Activated CD4-positive, alpha-beta memory T cell treated with anti-CD3 and anti-CD28 coated beads, Interleukin-2, amount 10 ng/mL, durations not matched to agents 7 days and 5 days (primary cell): ENCODE measurements around the gene VPREB3. TPM values are rescaled to one million over a fixed set of nuclear protein-coding genes. Genes with fewer than 3 reads are reported as not detected.
A peak's percentile ranks its signal among the peaks of the same experiment; 100 is the strongest.

Source experiments
- CTCF ChIA-PET: fragments of 350-600 bp; sonication (Branson Sonifier 250); formaldehyde crosslinking; loops from one replicate; lab custom pipeline; 2021; ENCODE audit warnings: antibody characterized with exemption, inconsistent platforms; lab: Charles Lee
- POLR2A ChIA-PET: fragments of 350-600 bp; sonication (Branson Sonifier 250); formaldehyde crosslinking; loops from one replicate; lab custom pipeline; 2021; ENCODE audit warnings: antibody characterized with exemption; lab: Charles Lee
- DNase-seq: peaks from one replicate; pipeline ENCODE4 v3.0.0-alpha.2; 2020
- H3K27ac Mint-ChIP-seq: one replicate; pipeline ENCODE4 v1.8.0; 2021; ENCODE audit warnings: mild to moderate bottlenecking, mixed read lengths
- H3K27me3 Mint-ChIP-seq: one replicate; pipeline ENCODE4 v1.8.0; 2021; ENCODE audit warnings: mixed read lengths
- H3K36me3 Mint-ChIP-seq: one replicate; pipeline ENCODE4 v1.8.0; 2021; ENCODE audit warnings: low read depth, mixed read lengths
- H3K4me1 Mint-ChIP-seq: one replicate; pipeline ENCODE4 v1.8.0; 2021; ENCODE audit warnings: mixed read lengths
- H3K4me3 Mint-ChIP-seq: one replicate; pipeline ENCODE4 v1.8.0; 2021; ENCODE audit warnings: mild to moderate bottlenecking, mixed read lengths
- H3K9me3 Mint-ChIP-seq: one replicate; pipeline ENCODE4 v1.8.0; 2021; ENCODE audit warnings: mixed read lengths
- total RNA-seq, 2 experiments: library from RNA; stranded (reverse); gene quantifications; one replicate each; pipeline ENCODE4 v1.2.3, GENCODE V29; 2021

VPREB3 gene
- total RNA-seq, 2 experiments from 2014 or later: not detected

DNA sequence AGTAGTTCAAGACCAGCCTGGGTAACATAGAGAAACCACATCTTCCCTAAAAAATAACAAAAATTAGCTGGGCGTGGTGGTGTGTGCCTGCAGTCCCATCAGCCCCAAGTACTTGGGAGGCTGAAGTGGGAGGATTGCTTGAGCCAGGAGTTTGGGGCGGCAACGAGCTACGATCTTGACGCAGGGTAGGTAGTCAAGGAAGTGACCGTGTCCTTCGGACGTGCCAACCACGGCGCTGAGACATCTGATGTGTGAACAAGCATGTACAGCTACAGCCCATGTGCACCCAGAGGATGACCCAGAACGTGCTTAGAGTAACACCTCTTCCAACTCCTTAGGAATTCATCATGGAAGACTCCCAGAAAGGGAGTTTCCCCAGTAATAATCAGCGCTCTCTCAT lies 42.0 kb downstream of the VPREB3 start:
- CTCF ChIA-PET: interaction anchor here (0.6 kb wide), 1 partner anchor 410 kb away, joined by 3 read pairs; no protein-coding TSS in a partner anchor
- no peaks in the 10 kb centered on the region for H3K9me3 Mint-ChIP-seq
- no peak for DNase-seq
- H3K27ac Mint-ChIP-seq: no peak overlapping the region
- H3K4me1 Mint-ChIP-seq: peaks cover 47% of the 10 kb centered on the region
- peaks cover 58% of the 10 kb centered on the region for H3K36me3 Mint-ChIP-seq
- no peaks in the 10 kb centered on the region for H3K27me3 Mint-ChIP-seq
- POLR2A ChIA-PET: interaction anchor here (4.6 kb wide), 1 partner anchor 15 kb away, joined by 20 read pairs; no protein-coding TSS in a partner anchor
- H3K4me3 Mint-ChIP-seq: no peak overlapping the region

DNA sequence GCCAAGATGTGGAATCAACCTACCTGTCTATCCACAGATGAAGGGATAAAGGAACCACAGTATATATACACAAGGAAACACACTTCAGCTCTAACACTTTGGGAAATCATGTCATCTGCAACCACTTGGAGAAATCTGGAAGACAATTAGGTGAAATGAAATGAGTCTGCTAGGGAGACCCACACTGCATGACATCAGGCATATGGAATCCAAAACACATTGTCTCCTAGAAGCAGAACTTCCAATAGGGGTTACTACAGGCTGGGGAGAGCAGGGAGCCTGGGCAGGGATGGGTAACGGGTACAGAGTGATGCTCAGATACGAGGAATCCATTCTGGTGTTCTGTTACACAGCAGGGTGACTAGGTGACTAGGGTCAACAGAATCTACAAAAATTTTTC lies 45.1 kb downstream of the VPREB3 start:
- Mint-ChIP-seq H3K4me1 (peaks cover 66% of the 10 kb centered on the region), H3K36me3 (peaks cover 85% of the 10 kb centered on the region), H3K27me3 (no peaks in the 10 kb centered on the region), H3K9me3 (no peaks in the 10 kb centered on the region), H3K4me3 (no peak overlapping the region), H3K27ac (no peak overlapping the region)
- CTCF ChIA-PET: no interaction called here
- no peak for DNase-seq
- POLR2A ChIA-PET: interaction anchor here (1.0 kb wide), 2 partner anchors 12 to 14 kb away, joined by 3 read pairs; no protein-coding TSS in a partner anchor

DNA sequence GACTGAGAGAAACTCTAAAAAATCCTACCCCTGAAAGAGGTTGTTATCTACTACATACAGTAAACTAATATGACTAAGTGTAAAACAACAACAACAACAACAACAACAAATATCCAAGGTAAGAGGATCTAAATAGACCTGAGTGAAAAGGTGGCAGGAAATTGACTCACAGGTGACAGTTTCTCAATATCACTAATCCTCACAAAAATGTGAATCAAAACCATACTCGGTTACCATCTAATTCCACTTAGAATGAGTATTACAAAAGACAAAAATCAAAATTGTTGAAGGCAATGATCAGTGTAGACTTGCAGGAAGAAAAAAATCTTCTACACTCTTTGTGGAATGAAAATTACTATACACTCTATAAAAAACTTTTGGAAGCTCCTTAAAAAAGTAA lies 46.0 kb downstream of the VPREB3 start:
- H3K9me3 Mint-ChIP-seq: no peaks in the 10 kb centered on the region
- ChIA-PET CTCF (no interaction called here), POLR2A (no interaction called here)
- H3K36me3 Mint-ChIP-seq: peaks cover 88% of the 10 kb centered on the region
- H3K27me3 Mint-ChIP-seq: no peaks in the 10 kb centered on the region
- no peak for DNase-seq
- H3K4me1 Mint-ChIP-seq: peaks cover 70% of the 10 kb centered on the region
- H3K4me3 Mint-ChIP-seq: no peak overlapping the region
- H3K27ac Mint-ChIP-seq: peak overlapping the region; percentile 58

DNA sequence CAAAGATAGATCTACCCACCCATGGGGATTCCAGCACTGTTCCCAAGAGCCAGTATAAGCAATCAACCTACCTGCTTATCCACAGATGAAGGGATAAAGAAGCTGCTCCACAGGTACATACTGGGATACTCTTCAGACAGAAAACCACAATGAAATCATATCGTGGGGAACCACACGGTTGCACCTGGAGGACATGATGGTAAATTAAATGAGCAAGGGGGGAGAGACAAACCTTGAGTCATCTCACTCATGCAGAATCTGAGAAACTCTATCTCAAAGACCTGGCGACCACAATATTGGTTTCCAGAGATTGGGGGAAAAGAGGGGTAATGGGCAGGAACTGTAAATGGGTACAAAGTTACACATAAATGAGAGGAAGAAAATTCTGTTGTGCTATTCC lies 48.9 kb downstream of the VPREB3 start:
- Mint-ChIP-seq H3K4me1 (peaks cover 87% of the 10 kb centered on the region), H3K36me3 (peaks cover 97% of the 10 kb centered on the region), H3K27me3 (no peaks in the 10 kb centered on the region), H3K27ac (peak overlapping the region; percentile 82), H3K9me3 (no peaks in the 10 kb centered on the region), H3K4me3 (peak overlapping the region; percentile 5)
- peak; percentile 32 for DNase-seq
- ChIA-PET CTCF (no interaction called here), POLR2A (interaction anchor here (2.1 to 2.5 kb wide), 2 partner anchors 9 to 11 kb away, joined by 10 to 15 read pairs; no protein-coding TSS in a partner anchor)

DNA sequence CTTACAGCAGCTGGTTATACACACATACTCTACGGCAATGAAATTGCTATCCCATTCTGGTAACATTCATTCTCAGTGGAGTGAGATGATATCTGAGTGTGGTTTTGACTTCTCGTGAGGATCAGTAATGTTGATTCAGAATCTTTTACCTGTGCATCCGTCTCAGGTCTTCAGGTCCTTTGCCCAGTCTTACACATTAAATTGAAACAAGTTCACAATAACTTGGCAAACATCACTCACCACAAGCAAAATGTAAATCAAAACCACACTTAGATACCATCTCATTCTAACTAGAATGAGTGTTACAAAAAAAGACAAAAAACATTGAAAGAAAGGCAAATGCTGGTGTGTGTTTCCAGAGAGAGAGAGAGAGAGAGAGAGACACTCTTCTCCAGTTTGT lies 49.4 kb downstream of the VPREB3 start:
- no peak for DNase-seq
- ChIA-PET CTCF (no interaction called here), POLR2A (interaction anchor here (2.1 to 2.5 kb wide), 2 partner anchors 8 to 12 kb away, joined by 10 to 15 read pairs; no protein-coding TSS in a partner anchor)

DNA sequence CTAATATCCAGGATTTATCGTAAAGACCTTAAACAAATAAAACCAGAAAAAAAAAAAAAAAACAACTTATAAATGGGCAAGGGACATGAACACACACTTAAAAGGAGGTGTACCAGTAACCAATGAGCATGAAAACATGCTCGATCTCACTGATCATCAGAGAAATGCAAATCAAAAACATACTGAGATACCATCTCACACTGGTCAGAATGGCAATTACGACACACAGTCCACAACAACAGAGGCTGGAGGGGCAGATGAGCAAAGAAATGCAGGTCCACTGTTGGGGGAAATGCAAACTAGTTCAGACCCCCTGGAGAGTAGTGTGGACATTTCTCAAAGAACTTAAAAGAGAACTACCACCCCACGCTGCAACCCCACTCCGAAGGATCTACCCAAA lies 50.2 kb downstream of the VPREB3 start:
- peak overlapping the region; percentile 82 for H3K27ac Mint-ChIP-seq
- CTCF ChIA-PET: no interaction called here

More for the DNA sequence above, 49.4 kb downstream of the VPREB3 start:
- H3K4me3 Mint-ChIP-seq: peak overlapping the region; percentile 5
- H3K9me3 Mint-ChIP-seq: no peaks in the 10 kb centered on the region
- peaks cover 97% of the 10 kb centered on the region for H3K36me3 Mint-ChIP-seq
- peaks cover 85% of the 10 kb centered on the region for H3K4me1 Mint-ChIP-seq
- H3K27ac Mint-ChIP-seq: peak overlapping the region; percentile 82
- no peaks in the 10 kb centered on the region for H3K27me3 Mint-ChIP-seq

More for the DNA sequence above, 50.2 kb downstream of the VPREB3 start:
- no peak for DNase-seq
- Mint-ChIP-seq H3K4me3 (no peak overlapping the region), H3K36me3 (peaks cover 97% of the 10 kb centered on the region), H3K4me1 (peaks cover 78% of the 10 kb centered on the region), H3K27me3 (no peaks in the 10 kb centered on the region), H3K9me3 (no peaks in the 10 kb centered on the region)
- POLR2A ChIA-PET: interaction anchor here (2.1 to 2.5 kb wide), 2 partner anchors 7 to 13 kb away, joined by 10 to 15 read pairs; no protein-coding TSS in a partner anchor

Other genes starting within 250 kb of the VPREB3 start
- 1 to 10 TPM; 2.2 to 2.3 TPM for gene IGLL1, start 174.1 kb downstream of the VPREB3 start, total RNA-seq
- under 1 TPM; 0.38 to 0.48 TPM for gene DRICH1, start 122.1 kb downstream of the VPREB3 start, total RNA-seq
- 10 to 100 TPM; 26.9 to 28.8 TPM for gene RGL4, start 63.4 kb downstream of the VPREB3 start, total RNA-seq
- 1 to 10 TPM; 1.6 to 1.8 TPM for gene ZNF70, start 3.3 kb downstream of the VPREB3 start, total RNA-seq
- 1 to 10 TPM in 1 of 2 experiments, under 1 TPM in 1; 0.60 to 1.1 TPM for gene C22orf15, start 8.6 kb upstream of the VPREB3 start, total RNA-seq
- gene CHCHD10, start 13.5 kb upstream of the VPREB3 start, total RNA-seq: 10 to 100 TPM; 62.4 to 63.2 TPM
- gene MMP11, start 18.4 kb upstream of the VPREB3 start, total RNA-seq: under 1 TPM; 0.20 to 0.28 TPM
- gene SMARCB1, start 32.5 kb upstream of the VPREB3 start, total RNA-seq: 10 to 100 TPM; 65.6 to 66.9 TPM
- 1 to 10 TPM; 7.8 to 8.3 TPM for gene DERL3, start 84.6 kb upstream of the VPREB3 start, total RNA-seq
- gene SLC2A11, start 103.5 kb upstream of the VPREB3 start, total RNA-seq: 1 to 10 TPM; 6.5 TPM
- 100 to 1,000 TPM; 836 to 882 TPM for gene MIF, start 140.0 kb upstream of the VPREB3 start, total RNA-seq
- not detected for gene GSTT2B, start 206.8 kb upstream of the VPREB3 start, total RNA-seq
- 1 to 10 TPM; 2.2 to 2.3 TPM for gene DDTL, start 212.5 kb upstream of the VPREB3 start, total RNA-seq
- 100 to 1,000 TPM; 116 to 119 TPM for gene DDT, start 220.0 kb upstream of the VPREB3 start, total RNA-seq
- not detected for gene GSTT2, start 225.7 kb upstream of the VPREB3 start, total RNA-seq